Measurements from ENCODE around the gene FRMD4A.

Gene FRMD4A

DNA sequence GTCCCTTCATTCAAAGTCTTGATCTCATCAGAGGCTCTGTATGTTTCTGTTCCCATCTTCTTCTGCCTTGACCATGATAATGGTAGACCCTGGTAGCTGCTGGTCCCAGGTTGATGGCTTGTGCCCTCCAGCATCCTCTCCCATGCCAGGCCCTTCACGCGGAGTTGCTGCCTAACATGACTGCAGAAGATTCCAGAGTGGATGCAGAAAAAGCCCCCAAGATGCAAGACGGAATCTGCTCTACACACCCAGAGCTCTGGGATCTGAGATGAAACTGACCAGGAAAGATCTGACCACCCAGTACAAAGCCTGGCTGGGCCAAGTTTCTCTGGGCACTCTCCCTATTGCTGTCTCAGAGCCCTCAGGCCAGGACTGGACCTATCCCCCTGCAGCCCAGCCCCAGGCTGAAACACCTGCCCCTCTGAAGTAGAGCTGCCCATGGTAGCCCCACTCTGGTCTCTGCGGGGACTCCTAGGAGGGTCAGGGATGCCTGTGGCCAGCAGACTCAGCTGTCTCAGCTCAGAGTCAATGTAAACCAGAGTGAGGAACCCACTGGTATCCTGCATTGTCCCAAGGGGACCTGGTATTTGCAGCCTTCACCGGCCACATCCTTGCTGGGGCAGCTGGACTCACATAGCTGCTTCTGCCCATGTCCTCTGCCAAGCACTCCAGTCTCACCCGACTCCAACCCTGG, 9.5 kb upstream of the FRMD4A start:
- no peak for DNase-seq

- no peak for DNase-seq
Observed at GRCh38 chr10:14336736-14337135, 6.0 kb upstream of the FRMD4A start.

- no peak for DNase-seq
Observed at GRCh38 chr10:14334771-14335170, 4.0 kb upstream of the FRMD4A start.

DNA sequence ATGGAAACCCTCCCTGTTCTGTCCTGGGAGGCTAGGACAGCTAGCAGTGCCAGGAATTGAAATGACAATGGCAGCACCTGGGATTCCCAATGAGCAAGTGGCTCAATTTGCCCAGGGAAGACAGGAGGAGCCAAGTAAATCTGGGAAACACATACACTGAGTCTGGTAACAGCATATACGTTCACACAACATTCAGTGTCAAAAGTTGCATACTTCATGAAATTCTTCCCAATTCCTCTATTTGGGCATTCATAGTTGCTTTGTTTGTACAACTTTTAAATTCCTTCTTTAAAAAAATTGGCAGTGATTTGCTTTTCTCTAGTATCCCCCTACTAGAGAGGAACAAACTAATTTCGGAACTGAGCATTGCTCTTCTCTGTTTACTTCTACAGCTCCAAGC, 2.9 kb upstream of the FRMD4A start:
- DNase-seq, result no peak

GRCh38 chr10:14332903-14333302, 2.2 kb upstream of the FRMD4A start:
- no peak for DNase-seq

GRCh38 chr10:14329746-14330173, 964 bp downstream of the FRMD4A start:
- peak in 1 of 3 experiments; percentile 35 for DNase-seq

DNA sequence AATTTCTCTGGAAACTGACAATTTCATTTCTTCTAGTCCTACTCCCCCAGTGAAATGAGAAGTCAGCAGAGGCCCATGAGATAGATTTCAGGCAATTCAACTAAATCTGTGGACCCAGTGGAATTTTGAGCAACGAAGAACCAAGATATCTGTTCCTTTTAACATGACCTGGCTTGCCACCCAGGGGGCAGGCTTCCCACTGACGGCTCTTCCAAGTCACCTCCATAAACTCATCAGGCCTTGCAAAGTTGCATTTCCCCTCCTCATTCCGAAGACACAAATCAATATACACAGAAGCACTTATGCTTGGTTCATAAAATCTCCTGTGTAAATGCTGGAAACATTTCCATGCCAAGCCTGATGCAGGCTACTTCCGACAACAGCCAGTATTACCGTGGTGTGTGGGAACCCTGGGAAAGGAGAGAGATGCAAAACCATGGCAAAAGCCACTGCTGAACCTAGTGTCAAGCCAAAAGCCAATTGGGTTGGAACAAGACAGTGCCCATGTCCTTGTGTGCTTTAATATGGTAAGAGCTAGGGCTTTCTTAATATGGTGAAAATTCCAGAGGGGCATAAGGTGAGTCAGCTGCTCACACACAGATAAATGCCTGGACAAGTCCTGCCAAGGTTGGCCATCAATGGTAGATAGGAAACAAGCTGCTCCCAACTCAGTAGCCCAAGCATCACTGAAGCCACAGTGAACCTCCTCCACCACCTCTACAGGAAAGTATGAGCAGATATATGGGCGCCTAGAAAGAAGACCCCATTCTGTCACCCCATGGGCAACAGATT, 1.6 kb downstream of the FRMD4A start:
- DNase-seq, result no peak

DNA sequence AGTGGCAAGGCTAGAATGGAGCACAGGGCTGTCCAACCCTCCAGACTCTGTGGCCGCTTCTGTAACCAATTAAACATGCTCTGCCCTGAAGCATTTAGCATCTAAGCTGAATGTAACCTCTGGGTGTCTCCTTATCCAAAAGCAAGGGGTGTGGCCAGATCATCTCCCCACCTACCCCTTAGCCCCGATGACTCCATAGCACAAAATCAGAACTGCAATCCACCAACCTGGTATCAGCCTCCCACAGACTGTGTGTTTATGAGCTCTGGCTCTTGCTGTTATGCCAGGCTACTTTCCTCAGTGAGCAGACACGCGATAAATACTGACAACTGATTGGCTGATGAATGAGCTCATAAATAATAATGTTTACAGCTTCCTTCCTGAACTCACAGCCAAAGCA, 3.2 kb downstream of the FRMD4A start:
- DNase-seq, result peak in 1 of 3 experiments; percentile 9

DNA sequence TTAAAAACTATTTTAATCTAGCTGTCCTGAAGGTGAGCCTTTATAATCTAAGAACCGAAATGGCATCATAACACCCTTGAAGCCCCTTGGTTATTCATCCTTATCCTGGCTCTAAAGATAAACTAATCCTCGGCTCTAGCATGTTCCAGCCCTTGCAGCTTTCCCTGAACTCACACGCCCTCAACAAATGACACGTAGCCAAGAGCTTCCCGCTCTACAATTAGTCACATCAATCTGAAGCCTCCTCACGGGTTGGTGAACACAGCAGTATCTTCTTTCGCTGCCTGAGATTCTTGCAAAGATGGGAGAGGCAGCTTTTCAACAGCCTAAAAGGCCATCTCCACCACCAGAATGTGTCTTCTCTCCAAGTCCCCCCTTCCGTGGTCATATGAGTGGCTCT, 4.1 kb downstream of the FRMD4A start:
- peak in 1 of 3 experiments; percentile 18 for DNase-seq

DNA sequence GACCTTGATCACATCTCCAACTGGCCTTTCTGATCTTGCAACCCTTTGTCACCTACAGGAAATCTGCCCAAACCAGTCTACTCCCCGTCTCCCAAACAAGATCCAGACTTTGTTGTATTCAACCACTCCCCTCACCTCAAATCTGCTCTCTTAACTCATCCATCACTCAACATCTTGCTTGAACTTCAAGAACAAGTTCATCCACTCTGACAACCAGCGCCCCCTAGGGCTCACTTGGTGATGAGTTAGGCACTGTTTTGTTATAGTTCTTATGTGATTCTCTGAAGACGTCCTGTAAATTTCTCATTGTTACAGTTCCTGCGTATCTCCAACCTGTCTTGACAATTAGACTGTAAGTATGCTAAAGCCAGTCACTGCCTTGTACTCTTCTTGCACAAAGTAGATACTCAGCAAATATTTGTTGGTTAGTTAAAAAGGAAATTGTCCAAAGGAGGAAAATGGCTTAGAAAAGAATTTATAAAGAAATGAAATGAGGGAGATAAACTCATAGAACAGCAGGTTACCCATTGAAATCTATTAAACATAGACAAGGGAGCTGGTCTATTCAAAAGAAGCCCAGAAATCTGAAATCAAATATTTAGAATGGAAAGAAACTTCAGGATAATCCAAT, 5.3 kb downstream of the FRMD4A start:
- DNase-seq, result peak in 1 of 3 experiments; percentile 3

- no peak for DNase-seq
Observed at GRCh38 chr10:14322526-14323188, 8.1 kb downstream of the FRMD4A start.

DNA sequence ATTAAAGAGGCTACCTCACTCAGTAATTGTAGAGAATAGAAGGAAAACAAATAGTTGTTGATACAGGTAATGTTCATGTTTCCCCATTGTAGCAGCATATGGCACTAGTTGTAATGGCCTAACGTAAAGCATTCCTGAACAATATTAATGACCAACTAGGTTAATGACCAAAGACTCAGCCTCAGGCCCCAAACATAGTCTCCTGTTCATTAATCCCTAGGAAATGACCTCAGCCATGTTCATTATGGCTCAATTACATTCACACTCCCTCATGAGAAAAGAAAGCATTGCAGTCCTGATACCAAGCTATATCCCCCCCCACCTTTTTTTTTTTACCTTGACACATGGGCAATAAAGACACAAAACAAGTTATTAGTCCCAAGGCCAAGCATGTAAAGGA, 12.7 kb downstream of the FRMD4A start:
- DNase-seq, result peak in 1 of 3 experiments; percentile 19

- DNase-seq, result peak in 2 of 3 experiments; percentile 29 to 78
Observed at GRCh38 chr10:14312014-14312413, 18.7 kb downstream of the FRMD4A start.

- no peak for DNase-seq
Observed at GRCh38 chr10:14311206-14311957, 19.3 kb downstream of the FRMD4A start.

DNA sequence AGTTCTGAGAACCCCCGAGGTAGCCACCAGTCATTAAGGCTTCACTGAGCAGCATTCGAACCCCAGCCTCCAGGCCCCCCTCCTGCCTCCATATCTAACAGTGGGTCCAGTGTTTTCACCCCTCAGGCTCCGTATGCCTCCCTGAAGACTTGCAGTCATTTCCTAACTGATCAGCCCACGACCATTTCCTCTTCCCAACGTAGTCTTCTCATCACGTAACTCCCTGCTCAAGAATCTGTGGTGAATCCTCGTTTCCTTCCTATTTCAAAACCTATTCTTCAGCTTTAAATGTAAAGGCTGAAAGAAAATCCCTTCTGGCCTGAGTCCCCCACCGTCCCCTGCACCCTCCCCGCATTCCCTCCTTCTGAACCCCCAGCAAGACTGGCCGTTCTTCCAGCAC, 21.1 kb downstream of the FRMD4A start:
- DNase-seq, result no peak

GRCh38 chr10:14306190-14306589, 24.5 kb downstream of the FRMD4A start:
- no peak for DNase-seq

DNA sequence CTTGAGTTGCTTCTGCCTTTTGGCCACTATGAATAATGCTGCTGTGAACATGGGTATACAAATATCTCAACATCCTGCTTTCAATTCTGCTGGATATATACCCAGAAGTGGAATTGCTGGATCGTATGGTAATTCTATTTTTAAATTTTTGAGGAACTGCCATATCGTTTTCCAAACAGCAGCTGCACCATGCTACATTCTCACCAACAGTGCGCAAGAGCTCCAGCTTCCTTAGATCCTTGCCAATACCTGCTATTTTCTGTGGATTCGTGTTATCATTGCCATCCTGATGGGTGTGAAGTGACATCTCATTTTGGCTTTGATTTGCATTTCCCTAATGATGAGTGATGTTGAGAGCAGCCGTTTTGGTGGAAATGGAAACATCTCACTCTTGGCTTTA, 26.7 kb downstream of the FRMD4A start:
- no peak for DNase-seq

DNA sequence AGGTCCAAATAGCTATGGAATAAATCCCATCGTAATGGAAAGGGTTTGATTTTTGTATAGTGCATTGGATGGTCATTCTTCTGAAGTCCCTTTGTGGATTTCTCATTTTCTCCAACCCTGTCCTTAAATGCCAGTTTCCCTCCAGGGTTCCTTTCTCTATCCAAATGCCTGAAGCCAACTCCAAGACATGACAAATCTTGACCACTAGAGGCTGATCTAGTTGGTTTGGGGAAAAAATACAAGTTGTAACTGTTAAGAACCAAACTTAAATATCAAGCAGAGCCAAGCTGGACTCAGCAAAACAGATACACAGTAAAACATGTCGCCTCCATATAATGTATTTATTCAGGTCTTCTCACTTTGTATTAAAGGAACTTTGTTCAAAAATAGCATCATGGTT, 28.7 kb downstream of the FRMD4A start:
- no peak for DNase-seq

DNA sequence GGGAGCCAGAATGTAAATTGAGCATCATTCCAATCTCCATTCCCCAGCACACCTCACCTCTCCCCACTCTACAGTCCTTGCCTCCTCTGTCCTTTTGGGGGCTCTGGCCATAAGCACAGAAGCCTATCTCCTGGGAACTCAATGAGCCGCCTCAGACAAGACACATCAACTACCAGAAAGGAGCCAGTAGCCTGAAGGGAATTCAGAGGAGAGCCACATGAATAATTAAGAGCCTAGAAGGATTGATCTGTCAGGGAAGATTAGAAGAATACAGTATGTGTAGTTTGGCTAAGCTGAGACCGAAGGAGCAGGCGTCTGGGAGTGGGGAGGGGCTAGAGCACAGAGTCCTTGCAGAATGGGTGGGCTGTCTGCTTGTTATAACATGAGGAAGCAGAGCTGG, 31.2 kb downstream of the FRMD4A start:
- no peak for DNase-seq

DNA sequence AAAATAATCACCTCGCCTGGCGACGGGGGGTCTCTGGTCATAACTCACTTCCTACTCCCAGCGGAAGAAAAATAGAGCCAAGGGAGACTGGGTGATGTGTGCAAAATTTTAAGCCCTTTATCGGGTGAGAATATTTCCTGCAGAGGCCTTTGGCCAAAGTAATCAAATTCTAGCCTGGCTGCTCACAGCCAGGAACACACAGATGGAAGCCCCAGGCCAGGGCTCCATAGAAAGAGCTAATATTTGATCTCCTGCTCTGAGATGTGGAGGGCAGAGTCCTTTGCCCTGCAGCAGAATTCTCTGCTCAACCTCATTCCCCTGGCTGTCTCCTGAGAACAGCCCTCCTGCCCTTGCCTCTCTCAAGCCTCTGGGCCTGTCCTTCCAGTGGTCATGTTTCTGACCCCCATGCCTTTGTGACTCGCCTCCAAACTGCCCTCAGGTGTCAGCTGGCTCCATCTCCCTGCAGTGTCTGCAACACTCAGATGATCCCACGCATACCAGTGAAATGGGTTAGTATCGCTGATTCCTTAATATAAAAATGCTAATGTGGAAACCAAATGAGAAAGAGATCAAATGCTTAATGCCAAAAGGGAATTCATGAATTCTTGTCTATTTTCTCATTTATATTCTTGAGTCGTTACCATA, 34.5 kb downstream of the FRMD4A start:
- DNase-seq, result no peak

DNA sequence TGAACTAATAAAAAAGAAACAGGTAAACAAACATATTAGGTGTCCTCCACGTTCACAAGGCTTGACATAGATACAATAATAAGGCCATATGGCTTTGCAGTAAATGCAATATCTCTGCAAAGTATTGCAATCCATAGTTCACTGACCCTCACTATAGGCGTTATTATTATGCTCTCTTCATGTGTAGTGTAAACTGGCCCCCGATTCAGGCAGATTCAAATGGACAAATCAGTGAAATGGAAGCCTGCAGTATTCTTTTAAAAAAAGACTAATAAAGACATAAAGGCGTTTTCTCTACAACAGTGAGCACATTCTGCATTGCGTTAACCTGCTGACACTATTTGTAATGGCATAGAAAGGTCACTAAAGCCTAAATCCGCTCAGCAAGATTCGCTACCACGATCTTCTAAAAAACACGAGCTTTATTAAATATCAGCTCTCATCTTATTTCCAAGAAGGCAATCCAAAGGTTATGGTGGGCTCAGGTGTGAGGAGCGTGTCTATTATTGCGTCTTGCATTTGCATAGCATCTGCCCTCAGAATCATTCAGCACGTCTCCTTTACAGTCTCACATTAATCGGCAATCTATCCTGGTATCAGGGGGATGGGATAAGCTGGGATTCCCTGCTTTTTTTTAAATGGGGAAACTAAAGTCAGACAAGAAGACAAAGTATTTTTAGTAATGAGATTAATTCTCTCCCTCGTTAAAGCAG, 36.2 kb downstream of the FRMD4A start:
- no peak for DNase-seq

Measured in NCI-H1417 (cell line).